ENCODE data around the gene PPIP5K2. TPM values are rescaled to one million over a fixed set of nuclear protein-coding genes. Genes with fewer than 3 reads are reported as not detected.

Gene PPIP5K2
- total RNA-seq, 1 donor, result 104 TPM

GRCh38 chr5:103119070-103119764 lies 884 bp upstream of the PPIP5K2 start:
- no peak for TF ChIP-seq CTCF (IDR thresholded peaks at IDR 0.05; ENCODE audit: insufficient read depth, low read depth, low read length)
- DNase-seq (ENCODE audit: low read depth), result peak; percentile 4
- peak overlapping the region; percentile 93 for H3K4me3 ChIP-seq (ENCODE audit: low read depth, low read length)

- TF ChIP-seq CTCF (IDR thresholded peaks at IDR 0.05; ENCODE audit: insufficient read depth, low read depth, low read length), result no peak
- peak; percentile 53 for DNase-seq (ENCODE audit: low read depth)
- H3K4me3 ChIP-seq (ENCODE audit: low read depth, low read length), result peak overlapping the region; percentile 93
Observed at GRCh38 chr5:103120607-103121200, 603 bp downstream of the PPIP5K2 start.

GRCh38 chr5:103122242-103122641 lies 2.1 kb downstream of the PPIP5K2 start:
- no peak for TF ChIP-seq CTCF (IDR thresholded peaks at IDR 0.05; ENCODE audit: insufficient read depth, low read depth, low read length)
- DNase-seq (ENCODE audit: low read depth), result no peak
- no peak overlapping the region for H3K4me3 ChIP-seq (ENCODE audit: low read depth, low read length)

GRCh38 chr5:103126557-103126956 lies 6.5 kb downstream of the PPIP5K2 start:
- no peak overlapping the region for H3K4me3 ChIP-seq (ENCODE audit: low read depth, low read length)
- DNase-seq (ENCODE audit: low read depth), result no peak

GRCh38 chr5:103127292-103127817 lies 7.3 kb downstream of the PPIP5K2 start:
- H3K4me3 ChIP-seq (ENCODE audit: low read depth, low read length), result no peak overlapping the region
- no peak for TF ChIP-seq CTCF (IDR thresholded peaks at IDR 0.05; ENCODE audit: insufficient read depth, low read depth, low read length)
- DNase-seq (ENCODE audit: low read depth), result no peak

More at GRCh38 chr5:103126557-103126956, 6.5 kb downstream of the PPIP5K2 start:
- no peak for TF ChIP-seq CTCF (IDR thresholded peaks at IDR 0.05; ENCODE audit: insufficient read depth, low read depth, low read length)

- H3K4me3 ChIP-seq (ENCODE audit: low read depth, low read length), result no peak overlapping the region
- no peak for DNase-seq (ENCODE audit: low read depth)
- no peak for TF ChIP-seq CTCF (IDR thresholded peaks at IDR 0.05; ENCODE audit: insufficient read depth, low read depth, low read length)
Observed at GRCh38 chr5:103128202-103128601, 8.1 kb downstream of the PPIP5K2 start.

Measured in fibroblast of villous mesenchyme (primary cell).